Kidney (tissue), 14 donors: Measurements from ENCODE around the gene HBEGF. TPM values are rescaled to one million over a fixed set of nuclear protein-coding genes. Genes with fewer than 3 reads are reported as not detected.

Source experiments
- DNase-seq, 5 donors: peaks; one replicate each; pipeline ENCODE4 v3.0.0-alpha.2; 2013 to 2020
- FAIRE-seq: peaks from 2 replicates; lab custom pipeline; 2012; peaks lifted over from hg19 to GRCh38; lab: Jason Lieb, UNC
- H3K27ac ChIP-seq, 2 donors: one replicate each; pipeline ENCODE4 v1.7.0; 2013; ENCODE audit warnings: low read depth in 2 of 2, low read length in 2 of 2, inconsistent platforms in 1 of 2
- H3K27me3 ChIP-seq: one replicate; pipeline ENCODE4 v1.7.1; 2013; ENCODE audit warnings: low read length, inconsistent platforms; ENCODE audit not compliant: control insufficient read depth, insufficient read depth
- H3K36me3 ChIP-seq, 3 donors: one replicate each; pipeline versions ENCODE4 v1.7.0 to v1.7.1; 2013; ENCODE audit warnings: low read length in 3 of 3, control low read depth in 1 of 3, inconsistent platforms in 1 of 3; ENCODE audit not compliant: insufficient read depth in 3 of 3, control insufficient read depth in 2 of 3
- H3K4me1 ChIP-seq, 3 donors: one replicate each; pipeline versions ENCODE4 v1.7.0 to v1.7.1; 2013; ENCODE audit warnings: low read length in 3 of 3, inconsistent platforms in 1 of 3, low read depth in 1 of 3; ENCODE audit not compliant: control insufficient read depth in 2 of 3, insufficient read depth in 2 of 3
- H3K4me3 ChIP-seq, 3 donors: one replicate each; pipeline versions ENCODE4 v1.7.0 to v1.8.1; 2013; ENCODE audit warnings: low read length in 3 of 3, control low read depth in 1 of 3, inconsistent platforms in 1 of 3
- H3K9ac ChIP-seq, 3 donors: one replicate each; pipeline versions ENCODE4 v1.7.0 to v1.7.1; 2013; ENCODE audit warnings: low read length in 3 of 3, control low read depth in 1 of 3, inconsistent platforms in 1 of 3
- H3K9me3 ChIP-seq, 3 donors: one replicate each; pipeline versions ENCODE4 v1.7.0 to v1.7.1; 2013; ENCODE audit warnings: low read length in 3 of 3, control low read depth in 1 of 3, inconsistent platforms in 1 of 3; ENCODE audit not compliant: control insufficient read depth in 2 of 3, insufficient read depth in 1 of 3
- intact Hi-C: fragments of 100-400 bp; cut with DNase I; formaldehyde crosslinking; loops from one replicate; pipeline ENCODE4 v1.11.1; 2022
- polyA plus RNA-seq: library from polyadenylated mRNA; stranded (reverse); fragments of 350-450 nt; fragmentation: Illumina TruSeq; extraction: RNeasy Lipid Tissue Mini Kit (QIAGEN cat#74804); gene quantifications from one replicate; pipeline ENCODE4 v1.2.3, GENCODE V29; 2014; ENCODE audit warnings: low read depth, low replicate concordance; ENCODE audit not compliant: insufficient read depth
- total RNA-seq: library from RNA; stranded (reverse); fragmentation: NEBNext Ultra II Directional; extraction: Animal tissue kit (Norgen Biotek cat#: 25700); gene quantifications from one replicate; pipeline ENCODE4 v1.2.1, GENCODE V29; 2021
- TF ChIP-seq, protein P1 (sequence below): IDR thresholded peaks from 3 replicates; pipeline ENCODE4 v1.5.1; 2012; ENCODE audit warnings: mild to moderate bottlenecking, moderate library complexity, borderline replicate concordance; ENCODE audit not compliant: insufficient read depth; ENCODE audit errors: extremely low read depth
- donor health status: control.
- donor health status: control.
- donor health status: control.
- donor health status: control.
- donor health status: control.
- donor health status: DM: yes; HTN: yes; CAD: no.
- donor health status: Normal renal cell carcinoma (clear cell type).

Gene HBEGF
- total and polyA plus RNA-seq, 2 donors from 2014 or later: 6.0 to 7.8 TPM

DNA sequence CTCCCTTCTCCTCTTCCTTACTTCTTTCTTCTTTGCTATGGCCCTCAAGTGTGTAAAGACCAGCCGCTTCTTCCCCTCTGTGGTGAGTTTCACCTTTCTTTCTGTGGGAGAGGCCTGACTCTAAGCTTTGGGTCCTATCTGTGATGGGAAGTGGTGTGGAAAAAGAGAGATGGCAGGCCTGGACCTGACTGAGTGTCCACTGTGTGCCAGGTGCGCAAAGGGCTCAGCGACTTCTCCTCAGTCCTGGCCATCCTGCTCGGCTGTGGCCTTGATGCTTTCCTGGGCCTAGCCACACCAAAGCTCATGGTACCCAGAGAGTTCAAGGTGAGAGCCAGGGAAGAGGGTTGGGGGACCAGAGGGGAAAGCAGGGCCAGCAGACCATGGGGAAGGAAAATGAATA, 19.5 kb upstream of the HBEGF start:
- DNase-seq (no peak), FAIRE-seq (no peak)
- Histone ChIP-seq H3K27ac (no peak overlapping the region), H3K4me1 (peaks cover 0 to 8% (median 6%) of the 10 kb centered on the region in 3 donors), H3K27me3 (no peaks in the 10 kb centered on the region), H3K36me3 (peaks cover 0 to 2% (median 0%) of the 10 kb centered on the region in 3 donors), H3K4me3 (no peak overlapping the region), H3K9me3 (no peaks in the 10 kb centered on the region), H3K9ac (no peak overlapping the region)
- TF ChIP-seq, protein P1, sequence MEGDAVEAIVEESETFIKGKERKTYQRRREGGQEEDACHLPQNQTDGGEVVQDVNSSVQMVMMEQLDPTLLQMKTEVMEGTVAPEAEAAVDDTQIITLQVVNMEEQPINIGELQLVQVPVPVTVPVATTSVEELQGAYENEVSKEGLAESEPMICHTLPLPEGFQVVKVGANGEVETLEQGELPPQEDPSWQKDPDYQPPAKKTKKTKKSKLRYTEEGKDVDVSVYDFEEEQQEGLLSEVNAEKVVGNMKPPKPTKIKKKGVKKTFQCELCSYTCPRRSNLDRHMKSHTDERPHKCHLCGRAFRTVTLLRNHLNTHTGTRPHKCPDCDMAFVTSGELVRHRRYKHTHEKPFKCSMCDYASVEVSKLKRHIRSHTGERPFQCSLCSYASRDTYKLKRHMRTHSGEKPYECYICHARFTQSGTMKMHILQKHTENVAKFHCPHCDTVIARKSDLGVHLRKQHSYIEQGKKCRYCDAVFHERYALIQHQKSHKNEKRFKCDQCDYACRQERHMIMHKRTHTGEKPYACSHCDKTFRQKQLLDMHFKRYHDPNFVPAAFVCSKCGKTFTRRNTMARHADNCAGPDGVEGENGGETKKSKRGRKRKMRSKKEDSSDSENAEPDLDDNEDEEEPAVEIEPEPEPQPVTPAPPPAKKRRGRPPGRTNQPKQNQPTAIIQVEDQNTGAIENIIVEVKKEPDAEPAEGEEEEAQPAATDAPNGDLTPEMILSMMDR: no peak
- intact Hi-C loops: no loop called here

DNA sequence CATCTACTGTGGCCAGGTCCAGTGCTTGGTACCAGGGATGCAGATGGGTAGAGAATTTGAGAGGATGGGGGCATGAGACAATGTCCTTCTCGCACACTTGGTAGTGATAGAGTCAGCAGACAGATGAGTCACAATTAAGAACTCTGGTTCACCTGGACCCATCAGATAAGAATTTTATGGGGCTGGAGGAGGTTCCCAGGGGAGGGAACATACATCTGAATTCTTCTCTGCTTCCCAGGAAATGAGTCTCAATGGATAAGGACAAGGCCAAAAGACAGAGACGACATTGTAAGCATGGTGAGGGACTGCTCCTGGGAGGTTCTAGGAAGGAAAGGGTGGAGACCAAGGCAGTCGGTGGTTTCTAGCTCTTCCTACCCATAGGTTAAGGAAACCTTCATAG, 18.9 kb upstream of the HBEGF start:
- TF ChIP-seq, protein P1: no peak
- intact Hi-C loops: no loop called here
- FAIRE-seq: no peak

DNA sequence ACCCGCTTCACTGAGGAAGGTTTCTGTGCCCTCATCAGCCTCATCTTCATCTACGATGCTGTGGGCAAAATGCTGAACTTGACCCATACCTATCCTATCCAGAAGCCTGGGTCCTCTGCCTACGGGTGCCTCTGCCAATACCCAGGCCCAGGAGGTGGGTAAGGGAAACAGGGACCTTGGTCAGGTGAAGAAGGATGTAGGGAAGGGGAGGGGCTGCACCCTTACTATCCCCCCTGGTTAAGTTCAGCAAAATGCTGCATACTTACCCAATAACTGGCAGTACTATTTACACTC, 18.0 kb upstream of the HBEGF start:
- intact Hi-C loops: no loop called here
- TF ChIP-seq, protein P1: no peak

More for the DNA sequence above, 18.9 kb upstream of the HBEGF start:
- Histone ChIP-seq H3K27me3 (no peaks in the 10 kb centered on the region), H3K27ac (no peak overlapping the region), H3K9ac (no peak overlapping the region), H3K9me3 (no peaks in the 10 kb centered on the region), H3K4me1 (peaks cover 0 to 8% (median 6%) of the 10 kb centered on the region in 3 donors), H3K36me3 (peaks cover 0 to 2% (median 0%) of the 10 kb centered on the region in 3 donors), H3K4me3 (no peak overlapping the region)
- DNase-seq: no peak

More for the DNA sequence above, 18.0 kb upstream of the HBEGF start:
- H3K27me3 ChIP-seq: no peaks in the 10 kb centered on the region
- peaks cover 0 to 8% (median 6%) of the 10 kb centered on the region in 3 donors for H3K4me1 ChIP-seq
- H3K4me3 ChIP-seq: no peak overlapping the region
- FAIRE-seq: no peak
- DNase-seq: no peak
- peaks cover 0 to 2% (median 0%) of the 10 kb centered on the region in 3 donors for H3K36me3 ChIP-seq
- H3K9ac ChIP-seq: no peak overlapping the region
- H3K27ac ChIP-seq: no peak overlapping the region
- no peaks in the 10 kb centered on the region for H3K9me3 ChIP-seq
